ENCODE data around the gene TANGO2. TPM values are rescaled to one million over a fixed set of nuclear protein-coding genes. Genes with fewer than 3 reads are reported as not detected.

Gene TANGO2
- total RNA-seq, 1 experiment from 2014 or later: 14.6 TPM

DNA sequence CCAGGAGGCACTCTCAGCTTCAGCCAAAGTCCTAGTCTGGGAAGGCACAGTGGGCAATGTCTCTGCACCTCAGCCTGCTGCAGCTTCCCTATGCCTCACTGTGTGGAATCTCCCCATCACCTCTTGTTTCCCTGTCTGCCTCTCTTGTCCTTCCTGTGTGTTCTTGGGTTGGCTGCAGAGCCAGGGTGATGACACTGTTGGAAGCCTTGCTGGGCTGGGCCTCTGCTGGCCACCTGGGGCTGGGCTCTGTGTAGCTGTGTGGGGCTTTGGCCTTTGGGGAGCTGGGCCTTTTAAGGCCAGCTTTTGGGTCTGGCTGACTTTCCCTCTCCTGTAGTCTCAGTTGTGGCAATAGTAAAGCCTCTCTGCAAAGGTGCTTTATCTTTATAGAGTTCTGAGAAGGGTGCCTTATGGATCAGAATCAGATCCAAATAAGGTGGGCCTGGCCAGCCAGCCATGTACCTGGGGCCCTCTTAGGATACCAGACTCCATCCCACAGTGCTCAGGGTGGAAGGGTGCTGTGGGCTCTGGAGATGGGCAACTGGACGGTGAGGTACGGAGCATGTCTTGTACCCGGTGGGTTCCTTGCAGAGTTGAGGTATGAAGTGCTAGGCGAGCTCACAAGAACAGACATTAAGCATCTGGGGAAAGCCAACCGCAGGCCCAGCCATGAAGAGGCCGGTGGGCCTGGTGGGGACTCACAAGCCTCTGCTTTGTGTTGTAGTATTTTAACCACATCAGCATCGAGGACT lies 84.7 kb downstream of the TANGO2 start:
- H3K27ac Mint-ChIP-seq: no peak overlapping the region
- Histone ChIP-seq H2BK15ac (ENCODE audit: low read depth, low read length) (no peak overlapping the region), H3K18ac (ENCODE audit: insufficient read length, low read depth, low read length) (no peak overlapping the region), H3K56ac (ENCODE audit: insufficient read length, low read depth, low read length) (no peak overlapping the region), H3K23ac (ENCODE audit: insufficient read length, low read depth, low read length) (no peak overlapping the region), H3K27ac (ENCODE audit: insufficient read length, low read depth, low read length) (no peak overlapping the region), H3T11ph (ENCODE audit: low read length) (no peak overlapping the region), H4K8ac (replicated peaks; ENCODE audit: insufficient read length, low read depth, low read length) (no peak overlapping the region), H3K23me2 (ENCODE audit: insufficient read length, low read depth, low read length, poor library complexity, severe bottlenecking) (no peaks in the 10 kb centered on the region), H4K5ac (ENCODE audit: insufficient read length, low read depth, low read length) (no peak overlapping the region), H2AFZ (ENCODE audit: low read length) (no peak overlapping the region), H2BK20ac (ENCODE audit: low read depth, low read length, poor library complexity, severe bottlenecking) (no peak overlapping the region), H4K20me1 (ENCODE audit: control insufficient read depth, insufficient read depth, insufficient read length) (no peaks in the 10 kb centered on the region), H3K4ac (ENCODE audit: low read depth, low read length) (no peak overlapping the region), H3K79me1 (ENCODE audit: insufficient read depth, low read depth, low read length, poor library complexity, severe bottlenecking) (no peaks in the 10 kb centered on the region), H3K9me3 (ENCODE audit: control insufficient read depth, low read depth, low read length) (no peaks in the 10 kb centered on the region), H3K4me2 (ENCODE audit: insufficient read depth, insufficient read length, low read length) (no peak overlapping the region), H2BK5ac (ENCODE audit: insufficient read length, low read length) (no peak overlapping the region), H2BK120ac (ENCODE audit: low read depth, low read length, poor library complexity, severe bottlenecking) (no peak overlapping the region), H3K79me2 (ENCODE audit: insufficient read depth, low read length) (0 out of 2 replicates have a peak, but pooled peaks cover 2% of the 10 kb centered on the region), H3K4me1 (ENCODE audit: insufficient read depth, low read length) (no peaks in the 10 kb centered on the region), H2BK12ac (ENCODE audit: insufficient read length, low read depth, low read length) (no peak overlapping the region), H3K9ac (ENCODE audit: extremely low read depth, insufficient read length, low read length) (no peak overlapping the region), H3K27me3 (ENCODE audit: insufficient read depth, low read length) (no peaks in the 10 kb centered on the region; the same call in 1 of the 2 replicates), H4K91ac (ENCODE audit: insufficient read length, low read depth, low read length) (no peak overlapping the region), H3K14ac (ENCODE audit: insufficient read depth, low read length) (no peak overlapping the region; the same call in 1 of the 2 replicates), H2AK5ac (ENCODE audit: insufficient read length, low read length) (no peak overlapping the region)
- no peak for DNase-seq
- WGBS (ENCODE audit: extremely low coverage, insufficient read length, low lambda C conversion rate): no CpG with 5 or more reads among the region's 7 CpGs
- no peak overlapping the region for H3K4me3 Mint-ChIP-seq
- no peaks in the 10 kb centered on the region for H3K27me3 Mint-ChIP-seq (ENCODE audit: low read depth)
- TF ChIP-seq, protein P1, sequence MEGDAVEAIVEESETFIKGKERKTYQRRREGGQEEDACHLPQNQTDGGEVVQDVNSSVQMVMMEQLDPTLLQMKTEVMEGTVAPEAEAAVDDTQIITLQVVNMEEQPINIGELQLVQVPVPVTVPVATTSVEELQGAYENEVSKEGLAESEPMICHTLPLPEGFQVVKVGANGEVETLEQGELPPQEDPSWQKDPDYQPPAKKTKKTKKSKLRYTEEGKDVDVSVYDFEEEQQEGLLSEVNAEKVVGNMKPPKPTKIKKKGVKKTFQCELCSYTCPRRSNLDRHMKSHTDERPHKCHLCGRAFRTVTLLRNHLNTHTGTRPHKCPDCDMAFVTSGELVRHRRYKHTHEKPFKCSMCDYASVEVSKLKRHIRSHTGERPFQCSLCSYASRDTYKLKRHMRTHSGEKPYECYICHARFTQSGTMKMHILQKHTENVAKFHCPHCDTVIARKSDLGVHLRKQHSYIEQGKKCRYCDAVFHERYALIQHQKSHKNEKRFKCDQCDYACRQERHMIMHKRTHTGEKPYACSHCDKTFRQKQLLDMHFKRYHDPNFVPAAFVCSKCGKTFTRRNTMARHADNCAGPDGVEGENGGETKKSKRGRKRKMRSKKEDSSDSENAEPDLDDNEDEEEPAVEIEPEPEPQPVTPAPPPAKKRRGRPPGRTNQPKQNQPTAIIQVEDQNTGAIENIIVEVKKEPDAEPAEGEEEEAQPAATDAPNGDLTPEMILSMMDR (conservative IDR thresholded peaks at IDR 0.05): no peak
- H3K36me3 Mint-ChIP-seq (ENCODE audit: insufficient read depth in 1 of 3, low read depth in 3 of 3): peaks cover 33 to 92% (median 83%) of the 10 kb centered on the region in 3 experiments; a peak in 6 of 7 replicates
- no peaks in the 10 kb centered on the region for H3K9me3 Mint-ChIP-seq
- peaks cover 5 to 6% of the 10 kb centered on the region in 2 experiments for H3K4me1 Mint-ChIP-seq
